Epithelial cell of prostate (primary cell): ENCODE measurements around the gene GALNT14.

Source experiments
- DNase-seq: peaks from one replicate; pipeline ENCODE4 v3.0.0-alpha.2; 2011; ENCODE audit warnings: low read depth, low spot score
- H3K27ac ChIP-seq: fragments of 450-650 bp; 2 replicates; pipeline ENCODE4 v1.5.1; 2017; ENCODE audit warnings: mild to moderate bottlenecking

The GALNT14 gene

DNA sequence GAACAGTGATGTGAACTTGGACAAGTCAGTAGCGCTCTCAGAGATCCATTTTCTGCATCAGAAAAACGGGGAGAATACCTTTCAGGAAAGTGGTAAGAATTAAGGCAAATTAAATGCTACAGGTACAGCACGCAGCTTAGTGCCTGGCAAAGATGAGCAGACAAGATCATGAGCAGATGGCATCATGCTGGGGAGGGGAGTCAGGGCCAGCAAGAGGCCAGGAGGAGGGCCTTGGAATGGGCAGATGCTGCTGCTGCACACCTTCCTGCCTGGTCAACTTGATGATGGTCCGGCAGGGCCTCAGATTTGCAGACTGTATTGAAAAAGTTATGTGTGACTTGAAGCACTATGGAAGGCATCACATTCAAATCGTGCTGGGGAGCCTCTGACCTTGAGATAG, 72.9 kb downstream of the GALNT14 start:
- no peak for DNase-seq
- no peak overlapping the region for H3K27ac ChIP-seq

DNA sequence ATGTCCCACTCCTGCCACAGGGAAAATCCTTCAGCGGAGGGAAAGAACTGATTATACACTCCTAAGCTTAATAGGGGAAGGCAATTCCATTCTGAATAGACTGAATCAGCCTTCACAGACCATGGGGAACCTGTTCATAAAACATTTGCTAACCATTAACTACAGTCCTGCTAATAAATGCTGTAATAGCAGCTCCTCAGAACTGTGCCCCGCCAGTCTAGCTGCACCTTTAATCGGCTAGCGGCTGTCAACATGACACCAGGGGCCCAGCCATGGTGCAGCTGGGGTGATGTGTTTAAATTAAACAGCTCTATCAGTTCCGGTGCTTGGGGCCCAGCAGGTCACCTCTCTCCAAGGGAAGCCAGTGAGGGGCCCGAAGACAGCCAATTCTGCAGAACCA, 77.8 kb downstream of the GALNT14 start:
- no peak for DNase-seq
- no peak overlapping the region for H3K27ac ChIP-seq

DNA sequence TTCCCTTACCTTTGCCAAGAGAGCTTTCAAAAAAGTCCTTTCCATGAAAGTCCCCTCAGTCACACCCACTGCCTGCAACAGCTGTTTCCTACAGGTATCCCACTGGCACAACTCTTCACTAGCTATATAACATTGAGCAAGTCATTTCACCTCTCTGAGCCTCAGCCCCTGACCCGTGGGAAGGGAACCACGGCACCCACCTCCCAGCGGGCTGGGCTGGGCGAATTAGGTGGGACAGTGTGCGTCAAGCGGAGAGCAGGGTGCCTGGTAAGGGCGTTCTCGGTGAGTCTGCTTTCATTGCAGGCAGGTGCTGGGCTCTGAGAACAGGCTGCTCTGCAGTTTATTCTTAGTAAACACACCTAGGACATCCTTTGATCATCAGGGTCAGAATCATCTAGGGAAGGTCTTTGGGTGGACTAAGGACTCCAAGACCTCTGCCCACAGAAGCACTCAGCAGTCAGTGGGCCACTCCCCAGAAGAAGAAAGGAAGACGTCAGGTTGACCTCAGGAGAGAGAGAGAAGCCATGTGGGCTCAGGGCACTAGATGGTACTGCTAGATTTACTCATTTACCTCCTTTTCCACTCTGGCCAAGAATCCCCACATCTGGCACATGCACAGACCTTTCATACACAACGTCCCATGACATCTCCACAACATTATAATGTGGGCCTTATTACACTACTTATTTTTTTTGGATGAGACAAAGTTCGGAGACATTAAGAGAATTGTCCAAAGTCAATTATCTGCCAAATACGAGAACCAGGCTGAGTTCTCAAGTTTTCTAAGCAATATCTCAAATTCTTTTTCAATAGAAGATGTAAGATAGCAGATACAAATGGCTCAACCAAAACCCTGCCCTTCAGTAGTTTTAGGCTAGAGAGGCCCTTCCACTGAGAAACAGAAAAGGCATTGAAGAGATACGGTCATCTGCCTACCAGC, 79.9 kb downstream of the GALNT14 start:
- no peak for DNase-seq
- no peak overlapping the region for H3K27ac ChIP-seq

DNA sequence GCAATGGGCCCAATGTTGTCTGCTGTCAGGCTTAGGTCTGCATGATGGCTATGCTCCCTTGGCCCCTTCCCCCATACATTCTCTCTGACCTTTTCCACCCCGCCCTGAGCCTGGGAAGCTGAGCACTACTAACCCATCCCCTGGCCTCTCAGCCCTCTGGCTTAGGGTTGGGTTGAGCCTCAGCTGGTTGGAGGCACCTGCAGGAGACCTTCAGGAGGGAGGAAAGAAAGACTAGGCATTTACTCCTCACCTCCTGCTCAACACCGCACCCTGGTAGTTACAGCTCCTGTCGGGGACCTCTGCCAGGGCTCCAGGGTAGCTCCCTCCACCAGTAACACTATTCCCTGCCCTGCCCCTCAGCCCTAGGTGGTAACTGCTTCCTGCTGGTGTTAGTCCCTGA, 80.5 kb downstream of the GALNT14 start:
- H3K27ac ChIP-seq = no peak overlapping the region
- no peak for DNase-seq

DNA sequence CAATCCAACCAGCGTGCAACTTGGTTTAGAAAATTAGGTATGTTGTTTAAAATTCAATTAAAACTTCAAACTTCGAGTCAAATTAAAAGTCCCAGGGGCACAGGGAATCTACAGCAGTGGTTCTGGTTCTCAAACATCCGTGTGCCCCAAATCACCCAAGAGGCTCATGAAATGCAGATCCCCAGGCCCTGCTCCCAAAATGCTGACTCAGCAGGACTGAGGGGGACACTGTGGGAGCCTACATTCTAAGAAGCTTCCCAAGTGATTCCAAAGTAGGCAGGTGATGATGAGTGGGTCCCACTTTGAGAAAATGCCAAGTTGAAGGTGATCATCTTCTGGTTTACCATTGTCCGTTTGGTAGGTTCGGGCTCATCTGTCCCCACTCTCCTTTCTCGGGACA, 82.3 kb downstream of the GALNT14 start:
- H3K27ac ChIP-seq = no peak overlapping the region
- DNase-seq = no peak

DNA sequence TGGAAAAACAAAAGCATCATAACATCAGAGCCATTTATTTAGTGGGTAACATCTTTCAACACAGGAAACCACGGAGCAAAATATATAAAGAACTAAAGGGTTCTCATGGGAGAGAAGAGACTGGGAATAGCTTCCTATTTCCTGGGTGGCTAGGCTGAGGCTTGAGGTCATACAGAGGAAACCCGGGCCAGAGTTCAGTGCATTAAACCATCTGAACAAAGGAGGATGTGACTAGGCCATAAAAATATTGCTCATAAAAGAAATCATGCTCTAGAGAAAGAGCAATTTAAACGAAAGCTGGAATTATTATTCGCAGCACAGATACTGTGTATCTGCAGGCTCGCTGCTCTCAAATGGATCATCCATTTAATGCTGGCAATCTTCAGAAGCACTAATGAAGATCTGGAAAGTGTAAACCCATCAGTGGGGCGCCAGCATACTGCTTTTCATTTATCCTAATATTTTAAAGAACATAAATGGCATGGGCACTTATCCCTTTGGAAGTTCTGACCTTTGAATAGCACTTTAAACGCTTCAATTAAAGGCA, 83.3 kb downstream of the GALNT14 start:
- no peak for DNase-seq
- no peak overlapping the region for H3K27ac ChIP-seq

DNA sequence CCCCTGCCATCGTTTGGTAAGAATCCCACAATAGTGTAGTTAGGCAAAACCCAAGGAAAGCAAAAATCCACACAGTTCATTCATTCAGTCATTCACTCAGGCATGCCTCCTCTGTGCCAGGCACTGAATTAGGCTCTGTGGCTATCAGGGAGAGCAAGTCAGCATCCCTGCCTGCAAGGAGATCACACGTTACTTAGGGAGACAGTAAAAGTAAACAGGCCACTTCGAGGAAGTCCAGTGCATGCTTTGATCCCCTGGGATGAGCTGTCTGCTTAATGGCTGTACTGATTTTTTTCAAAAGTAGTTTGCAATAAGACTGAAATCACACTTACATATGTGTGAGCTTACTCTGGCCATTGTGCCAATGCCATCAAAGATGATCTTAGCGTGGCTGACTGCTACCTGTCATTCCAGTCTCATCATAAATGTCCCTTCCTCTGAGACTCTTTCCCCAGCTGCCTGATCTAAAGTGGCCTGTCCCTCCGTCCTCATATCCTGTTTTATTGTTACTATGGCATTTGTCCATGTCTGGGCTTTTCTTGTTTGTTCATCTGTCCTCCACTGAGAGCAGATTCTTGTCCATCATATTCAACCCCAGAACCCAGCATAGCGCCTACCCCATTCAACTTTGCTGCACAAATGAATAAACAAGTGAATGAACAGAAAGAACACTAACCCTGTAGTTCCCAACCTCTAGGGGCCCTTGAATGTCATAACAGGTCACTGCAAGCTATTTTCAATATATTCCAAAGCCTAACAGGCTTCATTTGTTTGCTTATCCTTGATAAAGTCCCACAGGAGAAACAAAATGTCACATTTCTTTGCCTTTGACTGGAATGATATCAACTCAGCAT, 84.1 kb downstream of the GALNT14 start:
- no peak for DNase-seq
- no peak overlapping the region for H3K27ac ChIP-seq

DNA sequence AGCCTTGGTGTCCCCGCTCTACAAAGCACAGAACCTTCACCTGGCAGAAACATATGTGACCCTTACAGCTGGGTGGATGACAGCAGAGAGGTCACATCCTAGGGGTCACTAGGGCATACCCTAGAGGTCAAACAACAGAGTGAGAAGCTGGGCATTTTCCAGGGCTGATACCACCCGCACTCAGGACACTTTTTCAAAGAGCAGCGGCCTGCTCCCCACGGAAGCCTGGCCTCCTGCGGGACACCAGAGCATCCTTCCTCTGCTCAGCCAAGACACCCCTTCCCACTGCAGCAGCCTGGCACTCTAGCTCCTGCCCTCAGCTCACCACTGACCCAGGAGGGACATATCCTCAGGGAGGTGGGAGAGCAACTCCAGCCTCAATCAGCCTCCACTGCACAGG, 86.0 kb downstream of the GALNT14 start:
- no peak for DNase-seq
- H3K27ac ChIP-seq = no peak overlapping the region

DNA sequence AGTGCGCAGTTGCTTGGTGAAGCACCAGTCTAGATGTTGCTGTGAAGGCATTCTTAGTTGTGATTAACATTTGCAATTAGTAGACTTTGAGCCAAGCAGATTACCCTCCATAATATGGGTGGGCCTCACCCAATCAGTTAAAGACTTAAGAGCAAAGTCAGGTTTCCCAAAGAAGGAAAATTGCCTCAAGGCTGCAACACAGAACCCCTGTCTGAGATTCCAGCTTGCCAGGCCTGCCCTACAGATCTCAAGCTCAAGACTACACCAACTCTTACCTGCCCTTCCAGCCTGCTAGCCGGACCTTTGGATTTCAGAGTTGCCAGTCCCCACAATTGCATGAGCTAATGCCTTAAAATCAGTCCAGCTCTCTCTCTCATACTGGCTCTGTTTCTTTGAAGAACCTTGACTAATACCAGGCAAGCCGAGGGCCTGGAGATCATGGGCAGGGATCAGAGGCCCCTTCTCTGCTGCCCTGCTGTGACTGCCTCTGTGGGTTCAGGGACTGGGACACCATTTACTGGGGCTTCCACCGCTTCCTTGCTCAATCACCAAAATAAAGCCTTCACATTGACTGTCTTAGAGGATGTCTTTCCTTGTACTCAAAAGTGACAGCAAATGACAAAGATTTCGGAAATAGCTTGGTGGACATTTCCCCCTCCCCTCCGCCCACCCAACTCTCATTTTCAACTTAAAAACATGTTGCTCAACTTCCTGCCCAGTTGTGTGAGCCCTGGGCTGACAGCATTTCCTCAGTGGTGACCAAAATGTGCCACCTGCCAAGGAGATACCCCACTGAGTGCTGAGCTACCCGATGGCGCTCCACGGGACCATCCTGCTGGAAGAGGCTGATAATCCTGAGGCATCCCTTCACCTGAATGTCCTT, 86.7 kb downstream of the GALNT14 start:
- no peak overlapping the region for H3K27ac ChIP-seq
- DNase-seq = no peak

DNA sequence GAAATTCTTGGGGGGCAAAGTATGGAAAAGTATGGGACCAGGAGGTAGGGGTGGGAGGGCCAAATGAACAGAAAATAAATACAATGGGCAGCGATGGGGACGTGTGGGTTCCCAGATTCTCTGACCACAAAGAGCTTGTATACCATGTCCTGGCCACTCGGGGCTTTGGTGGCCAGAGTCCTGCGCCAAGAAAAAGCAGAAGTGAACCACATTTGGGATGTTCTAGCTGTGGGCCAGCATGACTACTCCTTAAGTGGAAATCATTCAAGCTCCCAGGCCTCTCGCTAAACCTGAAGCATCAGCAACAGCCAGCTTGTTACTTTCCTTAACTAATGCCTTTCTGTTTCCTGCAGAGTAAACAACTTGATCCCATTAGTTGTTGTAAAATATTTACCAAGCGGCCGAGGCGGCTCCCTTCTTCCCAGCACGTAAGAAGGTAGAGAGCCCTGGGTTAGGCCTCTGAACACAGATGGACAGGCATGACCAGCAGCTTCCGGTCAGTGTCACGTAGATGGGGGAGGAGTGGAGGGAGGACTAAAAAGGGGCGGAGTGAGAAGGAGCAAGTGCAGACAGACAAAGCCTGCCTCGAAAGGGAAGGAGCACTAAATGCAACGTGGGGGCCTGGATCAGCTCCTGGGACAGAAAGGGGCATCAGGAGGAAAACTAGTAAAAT, 88.2 kb downstream of the GALNT14 start:
- no peak for DNase-seq
- no peak overlapping the region for H3K27ac ChIP-seq

DNA sequence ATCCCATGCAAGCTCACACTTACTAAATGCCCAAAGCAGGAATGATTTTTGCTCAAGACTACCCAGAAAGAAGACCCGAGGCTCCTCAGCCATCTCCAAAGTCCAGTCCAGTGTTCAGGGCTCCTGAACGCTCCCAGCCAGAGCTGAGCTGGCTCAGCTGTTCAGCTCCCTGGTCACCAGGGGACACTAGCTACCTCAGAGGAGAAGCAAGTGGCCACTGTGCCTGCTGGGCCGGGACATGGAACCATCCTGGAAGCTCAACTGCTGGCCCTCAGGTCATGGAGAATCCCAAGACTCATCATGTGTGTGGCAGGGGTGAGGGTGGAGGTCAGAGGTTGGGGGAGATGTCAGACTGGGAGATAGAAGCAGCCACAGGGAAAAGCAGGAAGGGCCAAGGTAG, 89.0 kb downstream of the GALNT14 start:
- no peak for DNase-seq
- no peak overlapping the region for H3K27ac ChIP-seq

DNA sequence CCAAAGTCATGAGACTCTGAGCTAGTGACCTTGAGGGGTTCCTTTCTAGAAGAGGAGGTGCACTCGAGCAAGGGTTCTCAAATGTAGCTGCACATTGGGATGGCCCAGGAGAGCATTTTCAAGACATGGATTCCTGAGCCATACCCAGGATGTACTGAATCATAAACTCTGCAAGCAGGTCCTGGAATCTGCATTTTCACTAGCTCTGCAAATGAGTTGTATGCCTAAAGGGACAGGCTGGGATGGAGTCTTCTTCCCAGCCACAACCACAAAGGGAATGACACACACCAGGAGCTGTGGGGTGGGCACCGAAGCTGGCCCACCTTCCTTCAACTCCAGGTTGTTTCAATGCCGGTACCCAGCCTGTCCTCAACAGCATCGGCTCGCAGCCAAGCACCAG, 90.6 kb downstream of the GALNT14 start:
- no peak overlapping the region for H3K27ac ChIP-seq
- DNase-seq = no peak

DNA sequence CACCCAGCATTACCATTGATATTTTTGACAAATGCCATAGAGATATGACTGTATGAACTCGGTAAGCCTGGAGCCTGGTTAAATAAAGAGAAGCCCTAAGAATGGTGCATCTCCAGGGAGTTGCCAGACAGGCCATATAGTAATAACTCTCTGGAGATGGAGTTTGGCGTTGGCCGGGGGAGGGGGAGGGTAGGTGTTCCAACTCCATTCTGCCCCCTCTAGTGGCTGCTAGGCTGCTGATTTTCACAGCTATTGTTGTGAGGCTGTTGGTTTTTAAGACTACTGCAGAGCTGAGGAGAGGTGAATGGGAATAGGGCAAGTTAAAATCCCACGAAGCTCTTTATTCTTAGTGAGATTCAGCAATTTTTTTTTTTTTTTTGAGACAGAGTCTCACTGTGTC, 99.9 kb downstream of the GALNT14 start:
- no peak overlapping the region for H3K27ac ChIP-seq
- no peak for DNase-seq

DNA sequence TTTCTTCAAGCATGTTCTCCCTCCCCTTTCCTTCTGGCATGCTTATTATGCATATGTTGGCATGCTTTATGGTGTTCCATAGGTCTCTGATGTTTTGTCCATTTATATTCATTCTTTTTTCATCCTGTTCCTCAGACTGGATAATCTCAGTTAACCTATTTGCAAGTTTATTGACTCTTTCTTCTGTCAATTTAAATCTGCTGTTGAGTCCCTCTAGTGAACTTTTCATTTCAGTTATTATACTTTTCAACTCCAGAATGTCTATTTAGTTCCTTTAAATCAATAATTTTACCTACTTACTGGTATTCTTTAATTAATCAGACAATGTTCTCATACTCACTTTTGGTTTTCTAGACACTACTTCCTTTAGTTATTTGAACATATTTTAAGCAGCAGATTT, 101.2 kb downstream of the GALNT14 start:
- H3K27ac ChIP-seq = no peak overlapping the region
- DNase-seq = no peak

DNA sequence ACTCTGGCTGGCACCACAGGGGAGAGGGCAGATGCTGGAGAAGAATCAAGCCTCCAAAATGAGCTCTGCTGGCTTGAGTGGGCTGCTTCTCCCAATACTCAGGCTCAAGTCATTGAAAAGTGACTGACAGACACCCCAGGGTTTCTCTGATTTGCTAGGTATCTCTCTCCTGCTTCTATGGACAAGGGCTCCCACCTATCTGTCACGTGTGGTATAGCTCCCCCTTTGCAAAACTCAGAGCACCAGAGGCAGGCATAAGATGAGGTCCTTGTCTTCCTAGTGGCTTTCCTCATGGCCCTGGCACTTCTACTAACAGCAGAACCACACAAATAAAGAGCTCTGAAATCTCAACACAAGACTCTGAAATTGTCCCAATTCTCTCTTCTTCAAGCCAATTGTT, 105.2 kb downstream of the GALNT14 start:
- H3K27ac ChIP-seq = no peak overlapping the region

DNA sequence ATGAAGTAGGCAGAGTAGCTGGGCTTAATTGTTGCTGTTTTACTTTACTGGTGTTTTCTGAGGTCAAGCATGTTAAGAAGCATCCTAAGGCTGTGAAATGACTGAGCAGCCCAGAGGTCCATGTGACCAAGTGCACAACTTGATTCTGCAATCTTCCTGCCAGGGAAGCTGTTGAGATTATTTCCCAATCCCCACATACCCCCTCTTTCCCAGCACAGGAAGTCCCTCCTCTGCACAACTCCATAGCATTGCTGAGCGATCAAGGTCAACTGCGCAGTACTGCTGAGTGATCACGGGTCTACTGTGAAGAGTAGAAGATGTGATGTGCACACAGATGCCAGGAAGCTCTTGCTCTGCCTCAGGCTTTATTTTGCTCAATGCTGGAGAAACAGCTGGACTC, 105.8 kb downstream of the GALNT14 start:
- DNase-seq = no peak
- no peak overlapping the region for H3K27ac ChIP-seq

More for the DNA sequence above, 105.2 kb downstream of the GALNT14 start:
- DNase-seq = no peak

DNA sequence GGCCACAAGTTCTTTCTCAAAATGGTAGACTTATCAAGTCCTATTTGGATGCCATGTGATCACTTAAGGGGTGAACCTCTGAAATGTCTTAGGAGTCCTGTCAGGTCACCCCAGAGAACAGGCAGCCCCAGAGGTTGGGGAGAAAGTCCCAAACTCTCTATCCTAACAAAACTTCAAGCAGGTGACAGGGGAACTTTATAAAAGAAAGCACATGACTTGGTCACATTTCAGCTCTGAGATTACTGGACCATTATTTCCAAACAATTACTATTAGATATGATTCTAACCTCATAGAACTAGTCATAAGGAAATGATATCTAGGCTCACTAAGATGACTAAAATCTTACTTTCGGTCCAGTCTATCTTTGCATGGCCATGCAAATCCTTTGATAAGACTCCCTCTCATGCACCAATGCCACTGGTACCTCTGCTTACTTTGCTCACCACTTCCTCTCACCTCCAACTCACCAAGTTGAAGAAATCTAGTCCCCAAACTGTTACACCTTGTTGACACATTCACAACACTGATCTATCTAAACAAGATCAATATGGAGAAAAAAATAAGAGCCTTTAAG, 107.0 kb downstream of the GALNT14 start:
- no peak overlapping the region for H3K27ac ChIP-seq
- no peak for DNase-seq

DNA sequence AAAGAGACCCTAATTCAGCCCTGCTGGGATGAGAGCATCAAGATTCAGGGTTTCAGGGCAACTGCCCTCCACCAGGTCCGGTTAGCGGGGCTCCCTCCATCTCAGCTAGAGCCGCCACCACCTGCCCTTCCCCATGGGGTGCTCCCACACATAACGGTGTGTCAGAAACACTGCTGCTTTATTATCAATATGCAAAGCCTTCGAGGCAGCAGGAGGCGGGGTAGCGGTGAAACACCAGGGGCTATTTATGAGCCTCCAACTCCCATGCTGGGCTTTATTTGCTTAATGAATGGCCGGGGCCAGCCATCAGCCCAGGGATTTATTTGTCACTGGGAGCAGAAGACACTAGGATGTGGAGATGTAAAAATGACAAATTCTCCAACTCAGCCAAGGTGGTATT, 109.8 kb downstream of the GALNT14 start:
- DNase-seq = no peak
- H3K27ac ChIP-seq = no peak overlapping the region

DNA sequence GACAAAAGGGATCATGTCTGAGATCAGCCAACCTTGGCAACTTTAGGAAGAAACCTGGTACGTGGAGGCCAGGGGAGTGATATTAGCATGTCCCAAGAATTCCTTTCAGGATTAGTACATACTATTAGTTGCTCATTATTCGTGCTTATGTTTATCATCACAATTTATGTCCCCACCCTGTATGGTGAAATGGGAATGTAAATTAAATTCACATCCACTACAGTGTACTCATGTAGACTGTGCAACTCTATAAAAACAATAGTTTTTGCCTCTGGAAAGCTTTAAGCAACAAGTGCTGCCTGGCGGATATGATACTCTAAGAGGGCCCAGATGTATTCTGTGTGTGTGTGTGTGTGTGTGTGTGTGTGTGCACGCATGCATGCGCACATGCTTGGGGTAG, 110.7 kb downstream of the GALNT14 start:
- H3K27ac ChIP-seq = no peak overlapping the region
- DNase-seq = no peak
